Tibial nerve (tissue), 3 donors: ENCODE measurements around the gene ISLR.

Experiments used
- CTCF ChIP-seq, 5 experiments: fragments of 200-600 bp in 3 of 5; fragments of 450-650 bp in 2 of 5; sonication (generic) in 3 of 5; IDR thresholded peaks; one replicate each; pipeline ENCODE4 v1.5.1; 2016 to 2019; ENCODE audit warnings: antibody characterized with exemption in 5 of 5, mild to moderate bottlenecking in 3 of 5, moderate library complexity in 2 of 5
- POLR2A ChIP-seq, 2 donors: fragments of 450-650 bp; IDR thresholded peaks; one replicate each; pipeline ENCODE4 v1.6.1; 2017; ENCODE audit warnings: antibody characterized with exemption in 2 of 2, mild to moderate bottlenecking in 2 of 2, moderate library complexity in 2 of 2

GRCh38 chr15:74203914-74204431 is 30.5 kb downstream of the ISLR start:
- TF ChIP-seq CTCF (IDR thresholded peaks at IDR 0.05): no peak
- TF ChIP-seq POLR2A (IDR thresholded peaks at IDR 0.05): no peak
